IPS-NIHi7 (cell line): ENCODE data around the gene EXOC6.
A peak's percentile ranks its signal among the peaks of the same experiment; 100 is the strongest.

Experiments
- DNase-seq: peaks from one replicate; pipeline ENCODE4 v3.0.0; 2012; ENCODE audit warnings: mixed read lengths; ENCODE audit errors: extremely low spot score

Gene EXOC6

GRCh38 chr10:92832998-92833650, 15.2 kb upstream of the EXOC6 start:
- no peak for DNase-seq

- no peak for DNase-seq
Observed at GRCh38 chr10:92834331-92834730, 14.0 kb upstream of the EXOC6 start.

GRCh38 chr10:92834986-92835385, 13.3 kb upstream of the EXOC6 start:
- no peak for DNase-seq

- no peak for DNase-seq
Observed at GRCh38 chr10:92837456-92837855, 10.9 kb upstream of the EXOC6 start.

- DNase-seq, result peak; percentile 76
Observed at GRCh38 chr10:92839191-92840085, 8.9 kb upstream of the EXOC6 start.

GRCh38 chr10:92844746-92845145, 3.6 kb upstream of the EXOC6 start:
- DNase-seq, result no peak

- no peak for DNase-seq
Observed at GRCh38 chr10:92845921-92846320, 2.4 kb upstream of the EXOC6 start.

- DNase-seq, result no peak
Observed at GRCh38 chr10:92846344-92846743, 2.0 kb upstream of the EXOC6 start.

- DNase-seq, result no peak
Observed at GRCh38 chr10:92846854-92847201, 1.5 kb upstream of the EXOC6 start.

GRCh38 chr10:92847202-92847864, 987 bp upstream of the EXOC6 start:
- no peak for DNase-seq

GRCh38 chr10:92848037-92848440, 281 bp upstream of the EXOC6 start:
- DNase-seq, result no peak

GRCh38 chr10:92849234-92849525, 860 bp downstream of the EXOC6 start:
- no peak for DNase-seq

- no peak for DNase-seq
Observed at GRCh38 chr10:92849576-92850090, 1.3 kb downstream of the EXOC6 start.

- no peak for DNase-seq
Observed at GRCh38 chr10:92850185-92850584, 1.9 kb downstream of the EXOC6 start.

- DNase-seq, result no peak
Observed at GRCh38 chr10:92851003-92851402, 2.7 kb downstream of the EXOC6 start.

- DNase-seq, result no peak
Observed at GRCh38 chr10:92855560-92855959, 7.2 kb downstream of the EXOC6 start.

- no peak for DNase-seq
Observed at GRCh38 chr10:92857904-92858514, 9.7 kb downstream of the EXOC6 start.

GRCh38 chr10:92867235-92867634, 18.9 kb downstream of the EXOC6 start:
- no peak for DNase-seq

- no peak for DNase-seq
Observed at GRCh38 chr10:92868036-92868435, 19.7 kb downstream of the EXOC6 start.

GRCh38 chr10:92868557-92868956, 20.2 kb downstream of the EXOC6 start:
- no peak for DNase-seq

- no peak for DNase-seq
Observed at GRCh38 chr10:92873029-92873428, 24.7 kb downstream of the EXOC6 start.

GRCh38 chr10:92876509-92877036, 28.3 kb downstream of the EXOC6 start:
- no peak for DNase-seq
